Stimulated activated CD4-positive, alpha-beta T cell treated with anti-CD3 and anti-CD28 coated beads, Interleukin-4, amount 100 ng/mL, for 24 hours (primary cell): Measurements from ENCODE around the gene ETV6.

Experiments
- DNase-seq: peaks from one replicate; pipeline ENCODE4 v3.0.0-alpha.2; 2020

The ETV6 gene

DNA sequence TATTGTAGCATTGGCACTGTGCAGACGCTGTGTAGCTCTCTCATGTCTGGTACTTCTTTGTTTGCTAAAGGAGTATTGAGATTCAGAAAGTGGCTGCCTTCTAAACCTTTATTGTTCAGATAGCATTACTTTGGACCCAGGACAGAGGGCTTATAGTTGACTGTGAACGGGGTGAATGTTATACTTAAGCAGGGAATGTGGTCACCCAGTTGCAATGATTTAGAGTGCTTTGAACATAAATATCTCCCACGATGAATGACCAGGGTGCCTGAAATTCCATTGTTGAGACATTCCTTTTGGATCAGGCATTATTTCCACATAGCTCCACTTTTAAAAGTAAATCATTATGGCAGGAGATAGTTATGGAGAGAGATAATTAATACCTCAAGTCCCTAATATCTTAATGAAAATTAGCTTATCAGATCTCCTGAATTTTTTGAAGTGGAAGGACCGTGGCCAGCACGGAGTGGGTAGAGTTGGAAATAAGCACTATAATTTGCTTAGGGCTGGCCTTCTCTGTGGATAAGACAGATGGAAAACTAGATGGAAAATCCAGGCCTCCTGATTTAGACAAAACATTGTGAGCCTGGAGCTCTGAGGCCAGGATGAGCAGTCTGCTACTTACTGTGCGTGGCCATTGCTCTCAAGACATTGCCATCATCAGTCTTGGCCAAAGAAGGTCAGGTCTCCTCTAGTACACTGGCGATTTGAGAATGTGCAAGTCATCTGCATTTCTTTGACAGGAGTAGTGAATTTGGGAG, 114.5 kb downstream of the ETV6 start:
- DNase-seq = no peak

DNA sequence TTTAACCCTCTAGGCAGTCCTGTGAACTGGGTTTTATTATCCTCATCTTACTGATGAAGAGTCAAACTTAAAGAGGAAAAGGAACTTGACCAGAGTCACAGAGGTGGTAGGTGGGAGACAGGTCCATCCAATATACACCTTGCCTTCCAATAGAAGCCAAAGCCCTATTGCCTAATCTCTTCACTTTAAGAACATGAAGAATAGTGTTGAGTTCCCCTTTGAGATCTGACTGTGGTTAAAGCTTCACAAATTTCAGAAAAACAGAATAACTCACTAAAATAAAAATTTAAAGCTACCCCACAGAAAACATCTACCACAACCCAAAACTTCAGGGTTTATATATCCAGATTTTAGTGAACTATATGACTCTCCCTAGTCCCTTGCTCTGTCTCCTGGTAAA, 115.4 kb downstream of the ETV6 start:
- no peak for DNase-seq

DNA sequence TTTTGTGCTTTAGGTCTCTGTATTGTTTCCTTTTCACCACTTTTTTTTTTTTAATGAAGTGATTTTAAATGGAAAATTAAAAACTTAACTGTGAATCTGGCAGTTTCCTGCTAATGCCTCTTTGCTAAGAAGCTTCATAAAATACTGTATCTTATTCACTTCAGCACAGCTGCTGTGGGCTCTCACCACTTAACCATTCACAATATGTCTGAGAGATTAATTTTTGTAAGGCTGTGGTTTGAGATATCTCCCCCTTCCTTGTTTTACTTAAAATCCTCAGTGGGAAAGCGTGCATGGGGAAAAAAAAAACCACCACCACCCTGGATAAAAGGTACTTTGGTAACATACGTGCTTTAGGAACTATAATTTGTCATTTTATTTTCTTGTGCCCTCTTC, 115.9 kb downstream of the ETV6 start:
- no peak for DNase-seq

DNA sequence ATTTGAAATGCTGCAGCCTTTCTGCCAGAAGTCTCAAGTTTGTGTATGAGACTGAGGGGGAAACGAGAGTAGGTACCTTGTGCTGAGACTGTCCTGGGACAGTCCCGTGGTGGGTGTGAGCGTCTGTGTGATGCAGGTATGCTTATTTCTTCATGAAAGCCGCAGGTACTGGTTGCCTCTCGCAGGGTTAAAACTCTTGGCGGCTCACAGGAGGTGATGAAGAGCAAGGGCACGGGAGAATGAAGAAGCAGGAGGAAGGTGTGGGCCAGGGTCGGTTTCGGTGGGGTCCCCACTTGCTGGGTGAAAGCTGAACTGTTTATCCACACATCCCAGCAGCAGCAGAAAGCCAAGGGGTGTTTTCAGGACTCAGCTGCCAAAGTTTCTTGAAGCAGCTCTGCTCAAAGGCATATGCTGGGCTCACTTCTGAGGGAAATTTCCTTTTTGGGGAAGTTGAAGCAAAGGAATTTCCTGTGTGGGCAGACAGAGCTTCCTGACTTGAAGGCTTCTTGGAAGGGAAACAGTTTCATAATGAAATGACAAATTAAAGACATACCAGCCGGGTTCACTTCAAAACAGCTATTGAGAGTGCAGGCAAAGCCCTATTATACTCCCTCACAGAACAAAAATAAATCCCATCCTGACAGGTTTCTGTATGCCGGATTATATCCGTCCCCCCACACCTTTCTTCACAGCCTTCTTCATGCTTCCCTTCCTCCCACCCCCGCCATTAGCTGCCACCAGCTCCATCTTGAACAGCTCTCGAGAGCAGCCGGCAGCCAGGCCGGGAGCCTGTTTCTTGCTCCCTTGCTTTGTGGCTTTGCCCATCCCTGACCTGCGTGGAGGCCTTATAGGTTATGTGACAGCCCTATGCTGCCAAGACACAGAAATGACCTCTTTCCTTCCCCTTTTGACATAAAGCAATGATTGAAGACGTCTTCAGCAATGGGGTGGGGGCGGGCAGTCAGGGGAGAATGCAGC, 116.6 kb downstream of the ETV6 start:
- peak; percentile 83 for DNase-seq

DNA sequence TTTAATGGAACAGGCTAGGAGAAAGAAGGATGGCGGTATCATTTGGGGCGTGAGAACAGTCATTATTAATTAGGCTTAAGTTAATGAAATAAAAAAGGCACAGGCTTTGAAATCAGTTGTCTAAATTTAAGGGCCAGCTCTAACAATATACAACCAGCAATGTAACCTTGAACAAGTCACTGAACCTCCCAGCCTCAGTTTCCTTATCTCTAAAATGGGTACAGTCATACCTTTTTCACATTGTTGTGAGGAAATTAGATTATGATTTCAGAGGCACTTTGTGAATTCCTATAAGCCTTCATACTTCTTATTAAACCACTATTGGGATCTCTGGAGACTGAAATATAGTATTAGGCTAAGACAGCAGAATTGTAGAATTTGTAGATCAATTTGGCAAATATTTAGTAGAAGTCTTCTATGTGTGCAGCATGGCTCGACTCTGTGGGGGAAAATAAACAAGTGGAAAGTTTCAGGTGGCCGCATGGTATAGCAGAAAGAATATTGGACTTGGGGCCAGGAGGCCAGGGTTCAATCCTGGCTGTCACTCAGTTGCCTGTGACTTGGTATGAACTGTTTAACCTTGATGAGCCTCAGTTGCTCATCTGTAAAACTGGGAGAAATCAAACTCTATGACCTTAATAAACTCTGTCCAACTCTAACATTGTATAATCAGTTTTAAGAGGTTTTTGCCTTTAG, 117.7 kb downstream of the ETV6 start:
- DNase-seq = no peak

DNA sequence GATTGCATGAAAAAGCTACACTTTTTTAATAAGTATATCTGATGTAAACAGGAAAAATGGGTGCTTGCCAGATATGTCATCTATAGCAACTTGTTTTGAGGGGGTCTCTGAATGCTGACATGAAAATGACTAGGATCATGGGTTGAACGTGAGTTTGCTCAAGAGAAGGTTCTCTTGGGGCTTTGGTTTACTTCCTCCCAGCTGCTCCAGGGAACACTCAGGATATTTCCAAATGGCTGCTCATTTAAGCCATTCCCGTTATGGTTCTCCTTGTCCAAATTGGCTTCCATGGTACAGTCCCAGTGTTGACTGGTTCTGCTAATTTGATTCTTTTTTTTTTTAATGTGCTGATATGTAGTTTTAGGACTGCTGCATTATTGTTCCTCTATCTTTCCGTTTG, 118.3 kb downstream of the ETV6 start:
- no peak for DNase-seq

DNA sequence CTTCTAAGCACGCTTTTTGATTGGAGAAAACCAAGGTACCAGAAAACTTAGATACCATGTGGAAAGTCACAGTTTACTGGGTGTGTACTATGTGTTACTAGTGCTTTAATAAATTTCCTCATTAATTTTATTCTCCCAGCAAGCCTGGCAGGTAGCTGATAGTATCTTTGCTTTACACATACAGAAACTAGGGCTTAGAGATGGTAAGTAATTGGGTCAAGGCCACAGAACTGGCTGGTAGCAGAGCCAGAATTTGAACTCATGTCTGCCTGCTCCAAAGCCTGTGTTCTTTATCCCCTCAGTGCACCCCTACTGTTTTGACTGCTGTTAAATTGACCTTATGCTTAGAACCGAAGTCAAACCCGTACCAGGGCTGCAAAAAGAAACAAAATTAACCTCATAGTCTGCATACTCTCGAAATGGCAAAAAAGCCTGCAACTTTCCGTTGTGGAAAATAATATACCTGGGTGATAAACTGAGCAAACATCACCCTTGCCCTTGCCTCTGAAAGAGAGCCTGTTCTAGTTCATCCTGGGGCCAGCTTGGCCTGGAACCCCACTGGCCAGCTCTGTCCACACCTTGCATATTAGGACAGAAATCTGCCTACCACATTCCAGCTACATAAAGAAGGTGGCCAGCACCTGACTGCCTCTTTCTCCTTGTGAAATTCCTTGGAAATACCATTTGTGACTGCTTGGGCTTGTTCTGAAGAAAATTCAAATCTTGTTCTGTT, 118.9 kb downstream of the ETV6 start:
- no peak for DNase-seq

DNA sequence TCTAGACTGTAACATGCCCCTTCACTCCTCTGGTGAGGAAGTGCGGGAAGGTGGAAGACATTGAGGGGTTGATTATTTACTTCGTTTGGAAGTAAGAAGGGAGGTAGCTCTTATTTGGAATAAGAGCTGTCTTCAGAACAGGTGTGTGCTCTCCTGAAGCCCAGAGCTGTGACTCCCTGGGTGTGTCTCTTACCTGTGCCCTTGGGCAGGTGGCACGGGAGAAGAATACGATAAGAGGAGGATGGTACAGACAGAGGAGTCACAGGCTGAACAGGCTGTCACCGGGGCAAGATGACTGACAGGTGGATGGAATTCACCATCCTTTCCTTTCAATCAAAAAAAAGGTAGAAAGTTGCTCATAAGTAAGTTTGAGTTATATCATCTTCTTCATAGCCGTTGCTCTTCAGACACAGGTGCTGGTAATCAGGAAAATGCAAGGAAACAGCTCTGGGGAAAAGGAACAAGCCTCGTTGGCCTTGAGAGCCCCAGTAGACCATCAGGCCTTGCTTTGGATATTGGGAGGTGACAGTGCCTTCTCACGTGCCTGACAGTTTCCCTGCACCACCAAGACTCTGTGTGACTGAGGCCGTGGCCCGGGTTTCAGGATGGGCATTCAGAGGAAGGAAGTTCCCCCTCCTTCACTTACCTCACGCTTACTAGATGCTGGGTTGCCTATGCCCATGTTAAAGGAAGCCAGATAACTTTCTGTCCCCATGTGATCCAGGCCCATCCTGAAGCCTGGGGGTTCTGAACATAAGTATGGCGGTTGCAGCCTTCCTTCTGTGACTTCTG, 120.4 kb downstream of the ETV6 start:
- DNase-seq = no peak

DNA sequence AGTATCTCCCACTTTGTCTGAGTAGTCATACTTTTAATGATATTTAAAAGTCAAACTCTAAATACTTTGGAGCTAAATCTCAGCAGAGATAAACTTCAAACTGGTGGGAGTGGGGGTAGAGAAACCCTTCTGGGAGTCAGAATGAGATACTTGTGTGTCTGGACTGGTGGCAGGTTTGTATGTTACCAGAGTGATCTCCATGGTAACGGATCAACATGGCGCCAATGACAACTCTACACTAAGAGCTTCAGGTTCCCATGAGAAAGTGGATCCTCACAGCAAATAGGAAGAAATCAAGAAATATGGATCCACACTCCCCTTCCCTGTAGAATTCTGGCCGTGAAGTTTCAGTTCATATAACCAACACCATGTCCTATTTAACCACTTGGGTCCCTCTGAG, 121.9 kb downstream of the ETV6 start:
- no peak for DNase-seq

DNA sequence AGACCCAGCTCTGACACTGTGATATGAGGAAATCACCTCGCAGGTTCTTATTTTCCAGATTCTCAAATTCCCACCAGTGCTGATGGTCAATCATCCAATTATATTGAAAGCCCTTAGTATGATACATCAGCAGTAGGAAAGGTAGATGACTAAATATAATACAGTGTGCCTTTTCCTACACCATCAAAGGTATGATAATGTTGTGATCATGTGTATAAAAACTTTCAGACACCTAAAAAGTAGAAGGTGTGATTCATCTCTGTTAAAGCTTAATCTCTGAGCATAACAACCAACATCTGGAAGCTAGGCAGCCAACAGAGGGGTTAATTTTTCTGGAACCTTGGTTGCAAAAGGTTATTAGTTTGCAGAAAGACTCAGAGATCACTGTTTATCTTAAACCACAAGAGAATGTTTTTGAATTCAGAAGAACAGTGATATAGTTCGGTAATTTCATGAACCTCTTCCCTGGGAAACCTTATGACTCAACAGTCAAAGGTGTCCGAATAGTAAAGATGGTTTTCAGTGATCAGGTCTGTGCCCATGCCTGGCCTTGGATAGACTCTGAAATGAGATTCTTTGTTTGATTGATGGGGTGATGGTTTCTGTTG, 122.5 kb downstream of the ETV6 start:
- peak; percentile 18 for DNase-seq

DNA sequence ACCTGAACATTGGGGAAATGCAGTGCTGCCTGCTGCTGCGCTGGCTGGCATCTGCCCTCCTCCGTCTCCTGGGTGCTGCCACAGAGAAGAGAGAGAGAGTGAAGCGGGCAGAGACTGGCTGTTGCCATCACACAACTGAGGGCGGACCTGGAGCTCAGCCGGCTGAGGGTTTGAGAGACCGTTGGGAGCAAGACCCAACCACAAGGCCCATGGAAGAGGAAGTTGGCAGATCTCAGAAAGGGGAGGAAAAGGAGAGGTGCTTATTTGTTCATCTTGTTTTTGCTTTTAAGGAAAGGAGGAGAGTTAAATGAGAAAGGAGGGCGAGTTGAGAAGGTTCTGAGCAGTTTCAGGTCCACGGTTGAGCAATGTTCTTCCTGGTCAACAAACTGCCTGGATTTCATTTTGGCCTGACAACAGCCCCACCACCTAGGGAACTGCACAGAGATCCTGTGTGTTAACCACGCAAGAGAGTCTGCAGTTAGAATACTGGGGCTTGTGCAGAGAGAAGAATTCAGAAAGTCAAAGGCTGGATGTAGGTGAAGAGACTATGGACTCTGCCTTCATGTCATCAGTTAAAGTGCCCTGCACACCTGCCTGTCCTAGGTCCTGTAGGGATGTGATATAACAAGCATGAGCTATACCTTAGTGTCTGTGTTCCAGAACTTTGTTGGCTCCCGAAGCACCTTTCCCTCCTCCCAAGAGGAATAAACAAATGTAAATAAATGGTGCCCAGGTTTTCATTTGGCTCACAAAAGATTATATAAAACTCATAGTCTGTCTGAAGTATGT, 124.6 kb downstream of the ETV6 start:
- DNase-seq = no peak

DNA sequence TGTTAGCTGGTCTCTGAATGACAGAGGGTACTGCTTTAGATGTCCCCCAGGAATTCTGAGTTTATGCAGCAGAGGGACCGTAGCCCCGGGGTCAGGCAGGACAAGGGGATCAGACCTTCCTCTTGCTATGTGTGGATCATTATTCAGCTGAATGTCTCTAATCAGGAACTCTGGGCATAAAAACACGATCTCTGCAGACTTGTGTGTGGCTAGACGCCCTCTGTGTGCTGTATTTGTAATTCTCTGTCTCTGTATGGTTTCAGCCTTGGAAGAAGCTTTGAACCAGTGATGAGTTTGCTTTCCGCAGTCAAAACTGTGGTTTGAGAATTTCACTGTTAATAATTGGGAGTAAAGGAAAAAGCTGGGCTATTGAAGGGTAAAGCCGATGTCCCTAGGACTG, 125.3 kb downstream of the ETV6 start:
- no peak for DNase-seq

DNA sequence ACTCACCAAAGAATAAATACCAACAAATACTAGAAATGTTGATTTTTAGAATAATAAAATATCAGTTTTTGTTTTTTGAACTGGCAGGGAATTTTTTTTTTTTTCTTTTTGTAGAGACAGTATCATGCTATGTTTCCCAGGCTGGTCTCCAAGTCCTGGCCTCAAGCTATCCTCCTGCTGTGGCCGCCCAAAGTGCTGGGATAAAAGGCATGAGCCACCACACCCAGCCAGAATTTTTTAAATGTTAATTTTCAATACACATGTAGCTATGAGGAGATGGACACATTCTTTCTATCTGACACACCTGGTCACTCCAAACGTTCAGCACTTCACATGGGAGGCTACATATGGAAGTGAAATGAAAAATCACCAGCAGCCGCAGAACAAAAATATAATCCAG, 126.8 kb downstream of the ETV6 start:
- no peak for DNase-seq

DNA sequence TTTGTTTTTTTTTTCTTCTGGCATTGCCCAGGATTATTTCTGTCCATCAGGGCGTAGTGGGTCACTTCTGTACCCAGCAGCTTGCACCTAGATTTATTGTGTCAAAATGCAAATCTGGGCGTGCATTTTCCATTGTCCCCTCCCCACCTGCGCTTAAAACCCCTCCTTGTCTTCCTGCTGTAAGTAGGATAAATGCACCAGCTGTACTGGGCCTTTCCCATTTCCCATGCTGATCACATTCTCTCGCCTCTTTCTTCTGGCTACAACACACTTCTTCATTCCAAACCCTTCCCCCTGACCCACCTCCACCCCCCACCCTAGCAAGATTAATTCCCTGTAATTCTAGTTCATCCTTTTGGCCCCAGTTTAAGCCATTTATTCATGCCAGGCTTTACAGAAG, 128.0 kb downstream of the ETV6 start:
- no peak for DNase-seq

DNA sequence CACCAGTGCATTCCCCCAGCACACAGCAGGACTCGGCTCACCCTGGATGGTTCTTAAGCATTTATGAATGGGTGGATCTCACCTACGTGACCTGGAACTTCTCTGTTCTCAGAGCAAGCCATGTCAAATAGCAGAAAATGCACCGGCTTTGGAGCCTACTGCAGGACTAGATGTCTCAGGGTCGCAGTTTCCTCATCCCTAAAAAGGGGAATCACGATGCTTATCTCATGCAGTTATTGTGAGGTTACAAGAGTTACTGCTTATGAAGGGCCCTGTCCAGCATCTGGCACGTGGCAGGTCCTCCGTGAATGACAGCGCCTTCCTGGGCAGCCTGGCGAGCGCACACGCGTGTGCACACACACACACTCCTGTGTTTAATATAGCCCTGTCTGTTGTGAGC, 128.5 kb downstream of the ETV6 start:
- DNase-seq = no peak

DNA sequence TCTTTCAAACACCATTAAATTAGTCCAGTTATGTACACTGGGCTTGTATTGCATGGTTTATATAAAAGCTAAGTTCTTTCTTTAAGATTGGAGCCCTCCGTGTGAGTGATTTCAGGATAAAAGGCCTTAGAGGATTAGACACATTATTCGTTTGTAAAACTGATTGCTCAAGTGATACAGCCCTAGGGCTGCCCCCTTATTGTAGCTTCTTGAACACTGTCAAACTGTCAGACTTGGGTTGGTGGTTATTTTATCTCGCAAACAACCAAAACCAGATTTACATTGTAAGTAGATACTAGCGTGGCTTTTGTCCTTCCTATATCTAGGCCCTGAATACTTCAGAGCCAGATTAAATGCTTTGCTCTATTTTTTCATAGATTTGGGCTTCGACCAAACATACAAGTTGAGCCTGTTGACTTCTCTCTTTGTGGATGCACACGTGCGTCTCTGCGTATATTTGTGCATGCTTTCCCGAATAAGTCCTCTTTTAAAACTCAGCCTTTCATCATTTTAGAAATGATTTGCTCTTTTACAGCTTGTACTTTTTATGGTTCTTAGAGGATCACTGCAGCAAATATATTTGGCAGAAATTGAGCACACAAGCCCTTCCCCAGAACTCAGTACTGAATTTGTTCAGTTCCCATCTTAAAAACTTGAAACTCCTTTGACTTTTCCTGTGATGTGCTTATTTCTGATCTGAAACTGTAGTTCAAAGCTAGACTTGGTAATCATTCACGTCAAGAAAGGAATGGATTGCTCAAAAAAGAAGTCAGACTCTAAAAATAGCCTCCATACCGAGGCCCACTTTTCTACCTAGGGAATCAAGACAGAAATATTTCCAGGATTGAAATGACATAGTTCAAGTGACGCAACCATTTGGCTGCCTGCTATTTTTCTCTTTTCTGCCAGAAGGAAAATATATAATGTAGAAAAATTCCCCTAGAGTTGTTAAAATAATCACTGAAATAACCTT, 129.5 kb downstream of the ETV6 start:
- DNase-seq = no peak

DNA sequence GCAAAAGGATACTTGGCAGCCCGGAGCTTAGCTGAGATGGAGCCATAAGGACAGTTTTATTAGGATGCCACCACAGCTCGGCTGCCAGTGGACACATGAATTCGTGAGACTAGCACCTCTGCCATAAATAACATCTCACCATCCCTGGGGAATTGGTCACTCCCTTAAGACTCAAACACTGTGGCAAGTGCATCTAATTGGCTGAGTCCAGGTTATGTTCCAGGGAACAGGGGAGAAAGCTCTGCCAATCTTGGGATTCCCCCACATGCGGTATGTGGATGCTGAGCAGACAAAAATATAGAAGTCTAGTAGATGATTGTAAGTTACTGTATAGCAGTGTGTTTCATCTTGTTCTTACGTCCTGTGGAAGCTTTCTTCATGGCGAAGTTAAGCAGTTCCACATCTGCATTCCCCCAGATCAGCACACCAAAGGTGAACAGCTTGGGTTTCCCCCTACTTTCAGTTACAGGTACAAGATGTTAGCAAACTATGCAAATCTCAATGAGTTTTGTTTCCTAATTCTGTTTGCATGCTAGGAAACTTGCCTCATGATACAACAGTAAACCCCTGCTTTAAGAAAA, 131.1 kb downstream of the ETV6 start:
- DNase-seq = no peak

DNA sequence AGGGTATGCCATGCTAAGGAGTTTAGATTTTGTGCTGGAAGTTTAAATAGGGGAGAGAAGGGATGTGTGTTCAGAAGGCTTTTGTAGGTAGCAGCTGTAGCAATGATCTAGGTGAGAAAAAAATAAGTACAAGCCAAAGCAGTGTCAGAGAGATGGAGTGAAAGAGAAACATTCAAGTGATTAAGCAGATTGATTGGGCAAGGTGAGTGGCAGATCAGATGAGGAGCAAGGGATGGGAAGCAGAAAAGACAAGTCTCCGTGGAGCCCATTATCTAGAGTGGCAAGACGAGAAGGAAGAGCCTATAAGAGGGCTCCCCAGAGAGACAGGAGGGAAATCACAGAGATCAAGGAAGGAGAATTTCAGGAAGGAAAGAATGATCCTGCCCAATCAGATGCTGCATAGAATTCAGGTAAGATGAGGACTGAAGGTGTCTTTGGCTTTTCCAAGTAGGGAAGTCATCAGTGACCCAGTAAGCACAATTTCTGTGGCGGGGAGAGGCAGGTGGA, 133.5 kb downstream of the ETV6 start:
- DNase-seq = no peak

DNA sequence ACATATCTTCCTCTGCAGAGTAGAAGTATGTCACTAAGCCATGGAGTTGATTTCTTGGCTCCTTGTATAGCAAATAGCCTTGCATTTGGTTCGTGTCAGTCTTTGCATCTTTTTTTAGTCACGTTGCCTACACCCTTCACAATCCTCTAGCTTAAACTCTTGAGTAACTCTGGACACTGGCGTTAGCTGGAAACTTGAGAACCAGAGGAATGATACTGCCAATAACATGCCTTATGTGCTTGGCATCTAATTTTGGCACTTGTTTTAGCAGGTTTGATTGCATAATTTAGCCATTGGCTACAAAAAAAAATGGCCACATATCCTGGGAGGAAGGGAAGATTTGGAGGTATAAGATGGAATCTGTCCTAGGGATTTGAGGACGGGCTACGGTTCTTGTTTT, 136.2 kb downstream of the ETV6 start:
- DNase-seq = no peak
